ENCODE results near the gene SCG3. TPM values are rescaled to one million over a fixed set of nuclear protein-coding genes. Genes with fewer than 3 reads are reported as not detected.

Gene SCG3
- polyA plus RNA-seq, 1 donor from 2014 or later: 68.7 TPM

DNA sequence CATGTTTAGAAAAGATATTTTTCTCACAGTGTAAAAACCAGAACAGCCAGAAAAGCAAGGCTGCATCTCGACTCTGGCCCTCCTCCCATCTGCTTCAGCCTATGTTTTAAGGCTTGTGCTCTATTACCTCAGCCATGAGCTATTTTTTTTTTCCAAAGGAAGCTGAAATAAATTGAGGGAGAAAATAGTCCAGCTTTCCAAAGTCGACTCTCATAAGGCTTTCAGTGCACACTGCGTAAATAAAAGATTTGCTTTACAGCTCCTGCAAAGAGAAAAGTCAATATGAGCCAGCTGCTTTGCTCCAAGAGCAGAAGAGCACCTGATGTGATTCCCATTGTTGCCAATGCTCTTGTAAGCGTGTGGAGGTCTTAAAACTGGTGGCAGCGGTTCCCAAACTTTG, 26.7 kb downstream of the SCG3 start:
- H3K79me2 ChIP-seq (replicated peaks; ENCODE audit: insufficient read depth, low read length): no peaks in the 10 kb centered on the region
- no peaks in the 10 kb centered on the region for H3K27me3 ChIP-seq (ENCODE audit: insufficient read depth, low read depth, low read length)
- no peak overlapping the region for H2AFZ ChIP-seq (ENCODE audit: low read depth, low read length)
- H3K9me3 ChIP-seq (ENCODE audit: low read length): no peaks in the 10 kb centered on the region
- no peak overlapping the region for H3K4me2 ChIP-seq (ENCODE audit: low read length)
- H3F3A ChIP-seq (ENCODE audit: insufficient read depth, low read length, poor library complexity, severe bottlenecking): no peaks in the 10 kb centered on the region
- H3K9me2 ChIP-seq (ENCODE audit: insufficient read depth, low read length): no peaks in the 10 kb centered on the region
- H4K20me1 ChIP-seq (ENCODE audit: insufficient read depth): no peaks in the 10 kb centered on the region
- peaks cover 23% of the 10 kb centered on the region for H3K36me3 ChIP-seq (ENCODE audit: insufficient read depth, low read length)
- no peak overlapping the region for H3K27ac ChIP-seq (ENCODE audit: low read length)
- H3K4me3 ChIP-seq (ENCODE audit: low read length): no peak overlapping the region
- TF ChIP-seq SMC3 (conservative IDR thresholded peaks at IDR 0.05; ENCODE audit: poor library complexity) (no peak), EP300 (conservative IDR thresholded peaks at IDR 0.05; ENCODE audit: poor library complexity, severe bottlenecking) (no peak), TAF1 (IDR thresholded peaks at IDR 0.05; ENCODE audit: low read depth) (no peak), POLR2AphosphoS5 (IDR thresholded peaks at IDR 0.05) (no peak), RAD21 (conservative IDR thresholded peaks at IDR 0.05) (no peak), MXI1 (conservative IDR thresholded peaks at IDR 0.05; ENCODE audit: poor library complexity, severe bottlenecking) (no peak), EZH2 (IDR thresholded peaks at IDR 0.05; ENCODE audit: borderline replicate concordance, insufficient read depth, low read length, poor library complexity, severe bottlenecking) (no peak)
- TF ChIP-seq, protein P1, sequence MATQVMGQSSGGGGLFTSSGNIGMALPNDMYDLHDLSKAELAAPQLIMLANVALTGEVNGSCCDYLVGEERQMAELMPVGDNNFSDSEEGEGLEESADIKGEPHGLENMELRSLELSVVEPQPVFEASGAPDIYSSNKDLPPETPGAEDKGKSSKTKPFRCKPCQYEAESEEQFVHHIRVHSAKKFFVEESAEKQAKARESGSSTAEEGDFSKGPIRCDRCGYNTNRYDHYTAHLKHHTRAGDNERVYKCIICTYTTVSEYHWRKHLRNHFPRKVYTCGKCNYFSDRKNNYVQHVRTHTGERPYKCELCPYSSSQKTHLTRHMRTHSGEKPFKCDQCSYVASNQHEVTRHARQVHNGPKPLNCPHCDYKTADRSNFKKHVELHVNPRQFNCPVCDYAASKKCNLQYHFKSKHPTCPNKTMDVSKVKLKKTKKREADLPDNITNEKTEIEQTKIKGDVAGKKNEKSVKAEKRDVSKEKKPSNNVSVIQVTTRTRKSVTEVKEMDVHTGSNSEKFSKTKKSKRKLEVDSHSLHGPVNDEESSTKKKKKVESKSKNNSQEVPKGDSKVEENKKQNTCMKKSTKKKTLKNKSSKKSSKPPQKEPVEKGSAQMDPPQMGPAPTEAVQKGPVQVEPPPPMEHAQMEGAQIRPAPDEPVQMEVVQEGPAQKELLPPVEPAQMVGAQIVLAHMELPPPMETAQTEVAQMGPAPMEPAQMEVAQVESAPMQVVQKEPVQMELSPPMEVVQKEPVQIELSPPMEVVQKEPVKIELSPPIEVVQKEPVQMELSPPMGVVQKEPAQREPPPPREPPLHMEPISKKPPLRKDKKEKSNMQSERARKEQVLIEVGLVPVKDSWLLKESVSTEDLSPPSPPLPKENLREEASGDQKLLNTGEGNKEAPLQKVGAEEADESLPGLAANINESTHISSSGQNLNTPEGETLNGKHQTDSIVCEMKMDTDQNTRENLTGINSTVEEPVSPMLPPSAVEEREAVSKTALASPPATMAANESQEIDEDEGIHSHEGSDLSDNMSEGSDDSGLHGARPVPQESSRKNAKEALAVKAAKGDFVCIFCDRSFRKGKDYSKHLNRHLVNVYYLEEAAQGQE (IDR thresholded peaks at IDR 0.05; ENCODE audit: borderline replicate concordance): no peak
- TF ChIP-seq, protein P2, sequence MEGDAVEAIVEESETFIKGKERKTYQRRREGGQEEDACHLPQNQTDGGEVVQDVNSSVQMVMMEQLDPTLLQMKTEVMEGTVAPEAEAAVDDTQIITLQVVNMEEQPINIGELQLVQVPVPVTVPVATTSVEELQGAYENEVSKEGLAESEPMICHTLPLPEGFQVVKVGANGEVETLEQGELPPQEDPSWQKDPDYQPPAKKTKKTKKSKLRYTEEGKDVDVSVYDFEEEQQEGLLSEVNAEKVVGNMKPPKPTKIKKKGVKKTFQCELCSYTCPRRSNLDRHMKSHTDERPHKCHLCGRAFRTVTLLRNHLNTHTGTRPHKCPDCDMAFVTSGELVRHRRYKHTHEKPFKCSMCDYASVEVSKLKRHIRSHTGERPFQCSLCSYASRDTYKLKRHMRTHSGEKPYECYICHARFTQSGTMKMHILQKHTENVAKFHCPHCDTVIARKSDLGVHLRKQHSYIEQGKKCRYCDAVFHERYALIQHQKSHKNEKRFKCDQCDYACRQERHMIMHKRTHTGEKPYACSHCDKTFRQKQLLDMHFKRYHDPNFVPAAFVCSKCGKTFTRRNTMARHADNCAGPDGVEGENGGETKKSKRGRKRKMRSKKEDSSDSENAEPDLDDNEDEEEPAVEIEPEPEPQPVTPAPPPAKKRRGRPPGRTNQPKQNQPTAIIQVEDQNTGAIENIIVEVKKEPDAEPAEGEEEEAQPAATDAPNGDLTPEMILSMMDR (IDR thresholded peaks at IDR 0.05; ENCODE audit: poor library complexity, severe bottlenecking): no peak
- H3K9ac ChIP-seq (ENCODE audit: low read length): no peak overlapping the region

DNA sequence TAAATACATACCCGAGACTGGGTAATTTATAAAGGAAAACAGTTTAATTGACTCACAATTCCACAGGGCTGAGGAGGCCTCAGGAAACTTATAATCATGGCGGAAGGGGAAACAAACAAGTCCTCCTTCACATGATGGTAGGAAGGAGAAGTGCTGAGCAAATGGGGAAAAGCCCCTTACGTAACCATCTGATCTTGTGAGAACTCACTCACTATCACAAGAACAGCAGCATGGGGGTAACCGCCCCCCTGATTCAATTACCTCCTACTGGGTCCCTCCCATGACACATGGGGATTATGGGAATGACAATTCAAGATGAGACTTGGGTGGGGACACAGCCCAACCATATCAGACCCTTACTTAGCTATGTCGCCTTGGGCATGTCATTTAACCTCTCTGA, 27.7 kb downstream of the SCG3 start:
- H3K79me2 ChIP-seq (replicated peaks; ENCODE audit: insufficient read depth, low read length): no peaks in the 10 kb centered on the region
- no peaks in the 10 kb centered on the region for H3K9me3 ChIP-seq (ENCODE audit: low read length)
- TF ChIP-seq TAF1 (IDR thresholded peaks at IDR 0.05; ENCODE audit: low read depth): no peak
- TF ChIP-seq EP300 (conservative IDR thresholded peaks at IDR 0.05; ENCODE audit: poor library complexity, severe bottlenecking): no peak
- no peak for TF ChIP-seq RAD21 (conservative IDR thresholded peaks at IDR 0.05)
- H3K9ac ChIP-seq (ENCODE audit: low read length): no peak overlapping the region
- no peaks in the 10 kb centered on the region for H3F3A ChIP-seq (ENCODE audit: insufficient read depth, low read length, poor library complexity, severe bottlenecking)
- H3K27me3 ChIP-seq (ENCODE audit: insufficient read depth, low read depth, low read length): no peaks in the 10 kb centered on the region
- H2AFZ ChIP-seq (ENCODE audit: low read depth, low read length): no peak overlapping the region
- no peak overlapping the region for H3K4me3 ChIP-seq (ENCODE audit: low read length)
- no peak overlapping the region for H3K4me2 ChIP-seq (ENCODE audit: low read length)
- no peaks in the 10 kb centered on the region for H4K20me1 ChIP-seq (ENCODE audit: insufficient read depth)
- no peak overlapping the region for H3K27ac ChIP-seq (ENCODE audit: low read length)
- H3K36me3 ChIP-seq (ENCODE audit: insufficient read depth, low read length): peaks cover 32% of the 10 kb centered on the region
- H3K9me2 ChIP-seq (ENCODE audit: insufficient read depth, low read length): no peaks in the 10 kb centered on the region

DNA sequence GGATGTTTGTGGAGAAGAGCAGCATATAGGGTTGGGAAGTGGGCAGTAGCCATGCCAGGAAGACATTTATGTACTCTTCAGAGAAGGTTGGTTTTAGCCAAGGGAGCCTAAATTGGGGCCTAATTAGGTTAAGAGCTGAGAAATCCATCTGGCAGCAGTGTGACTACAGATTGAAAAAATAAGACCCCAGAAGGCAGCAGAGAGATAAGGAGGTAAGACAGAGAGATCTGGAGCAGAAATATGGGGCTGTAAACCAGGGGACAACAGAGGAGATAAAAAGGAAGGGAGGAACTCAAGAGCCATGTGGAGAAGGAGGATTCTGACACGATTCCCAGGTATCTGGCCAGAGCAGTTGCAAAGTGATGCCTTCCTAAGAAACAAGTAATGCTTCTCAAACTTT, 32.9 kb downstream of the SCG3 start:
- TF ChIP-seq, protein P2 (IDR thresholded peaks at IDR 0.05; ENCODE audit: poor library complexity, severe bottlenecking): no peak
- TF ChIP-seq, protein P1 (IDR thresholded peaks at IDR 0.05; ENCODE audit: borderline replicate concordance): no peak
- TF ChIP-seq EZH2 (IDR thresholded peaks at IDR 0.05; ENCODE audit: borderline replicate concordance, insufficient read depth, low read length, poor library complexity, severe bottlenecking): no peak
- TF ChIP-seq TAF1 (IDR thresholded peaks at IDR 0.05; ENCODE audit: low read depth): no peak
- TF ChIP-seq POLR2AphosphoS5 (IDR thresholded peaks at IDR 0.05): no peak
- TF ChIP-seq SMC3 (conservative IDR thresholded peaks at IDR 0.05; ENCODE audit: poor library complexity): no peak
- no peak for TF ChIP-seq MXI1 (conservative IDR thresholded peaks at IDR 0.05; ENCODE audit: poor library complexity, severe bottlenecking)
- no peak for TF ChIP-seq RAD21 (conservative IDR thresholded peaks at IDR 0.05)
- no peak for TF ChIP-seq EP300 (conservative IDR thresholded peaks at IDR 0.05; ENCODE audit: poor library complexity, severe bottlenecking)
- H4K20me1 ChIP-seq (ENCODE audit: insufficient read depth): no peaks in the 10 kb centered on the region
- H3K27me3 ChIP-seq (ENCODE audit: insufficient read depth, low read depth, low read length): no peaks in the 10 kb centered on the region
- no peak overlapping the region for H2AFZ ChIP-seq (ENCODE audit: low read depth, low read length)
- H3K9me2 ChIP-seq (ENCODE audit: insufficient read depth, low read length): no peaks in the 10 kb centered on the region
- no peak overlapping the region for H3K4me2 ChIP-seq (ENCODE audit: low read length)
- no peaks in the 10 kb centered on the region for H3K9me3 ChIP-seq (ENCODE audit: low read length)
- H3F3A ChIP-seq (ENCODE audit: insufficient read depth, low read length, poor library complexity, severe bottlenecking): no peaks in the 10 kb centered on the region
- H3K79me2 ChIP-seq (replicated peaks; ENCODE audit: insufficient read depth, low read length): no peaks in the 10 kb centered on the region
- H3K36me3 ChIP-seq (ENCODE audit: insufficient read depth, low read length): peaks cover 31% of the 10 kb centered on the region
- H3K27ac ChIP-seq (ENCODE audit: low read length): no peak overlapping the region
- no peak overlapping the region for H3K4me3 ChIP-seq (ENCODE audit: low read length)
- no peak overlapping the region for H3K9ac ChIP-seq (ENCODE audit: low read length)

Measured in neural cell (in vitro differentiated cells).